GM19193 (cell line): ENCODE data around the gene SHISA5.

Source experiments
- POLR2A ChIP-seq: IDR thresholded peaks from 4 replicates; pipeline ENCODE4 v1.6.1; 2011; ENCODE audit not compliant: insufficient read depth, insufficient read length; ENCODE audit errors: extremely low read depth

The SHISA5 gene

GRCh38 chr3:48493203-48493501 lies 10.8 kb downstream of the SHISA5 start:
- TF ChIP-seq POLR2A: no peak

GRCh38 chr3:48492461-48493202 lies 11.3 kb downstream of the SHISA5 start:
- TF ChIP-seq POLR2A: no peak

GRCh38 chr3:48486952-48487351 lies 17.0 kb downstream of the SHISA5 start:
- TF ChIP-seq POLR2A: no peak

GRCh38 chr3:48478626-48479555 lies 25.1 kb downstream of the SHISA5 start:
- TF ChIP-seq POLR2A: peak; percentile 28

GRCh38 chr3:48477959-48478520 lies 25.9 kb downstream of the SHISA5 start:
- no peak for TF ChIP-seq POLR2A

GRCh38 chr3:48476426-48477053 lies 27.4 kb downstream of the SHISA5 start:
- TF ChIP-seq POLR2A: no peak

GRCh38 chr3:48475188-48475587 lies 28.8 kb downstream of the SHISA5 start:
- no peak for TF ChIP-seq POLR2A

GRCh38 chr3:48474619-48475018 lies 29.4 kb downstream of the SHISA5 start:
- TF ChIP-seq POLR2A: no peak

- no peak for TF ChIP-seq POLR2A
Observed at GRCh38 chr3:48473617-48473952, 30.4 kb downstream of the SHISA5 start.

- TF ChIP-seq POLR2A: peak; percentile 83
Observed at GRCh38 chr3:48472923-48473616, 30.9 kb downstream of the SHISA5 start.

GRCh38 chr3:48472673-48472922 lies 31.4 kb downstream of the SHISA5 start:
- TF ChIP-seq POLR2A: no peak

- TF ChIP-seq POLR2A: no peak
Observed at GRCh38 chr3:48470286-48470685, 33.7 kb downstream of the SHISA5 start.

GRCh38 chr3:48469046-48469915 lies 34.7 kb downstream of the SHISA5 start:
- peak; percentile 22 for TF ChIP-seq POLR2A

GRCh38 chr3:48468329-48468731 lies 35.6 kb downstream of the SHISA5 start:
- TF ChIP-seq POLR2A: no peak
